ENCODE data around the gene PTBP2. TPM values are rescaled to one million over a fixed set of nuclear protein-coding genes. Genes with fewer than 3 reads are reported as not detected.
A peak's percentile ranks its signal among the peaks of the same experiment; 100 is the strongest.

The PTBP2 gene
- total and polyA plus RNA-seq, 10 of the 15 experiments (the other 5 are each of a cell fraction or from before 2014, with no cell fraction given), result 5.8 to 17.5 (median 11.1) TPM

DNA sequence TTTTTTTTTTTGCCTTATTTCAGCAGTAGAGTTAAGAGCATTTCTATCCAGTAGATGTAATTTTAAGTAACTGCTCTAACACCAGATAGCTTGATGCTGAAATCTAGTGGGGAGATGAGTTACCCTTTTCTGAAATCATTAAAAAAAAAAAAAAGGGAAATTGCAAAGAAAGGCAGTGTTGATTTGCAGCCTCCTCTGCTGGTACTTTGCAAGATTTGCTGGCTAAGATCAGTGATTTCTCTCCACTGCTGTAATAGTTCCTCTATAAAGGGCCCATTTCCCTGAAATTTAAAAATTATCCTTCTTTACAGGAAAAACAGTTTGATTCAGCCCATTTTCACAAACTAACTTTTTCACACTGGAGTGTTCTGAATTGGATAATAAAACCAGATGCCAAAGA, 120.6 kb downstream of the PTBP2 start:
- in situ Hi-C loops (cut with MboI), result loop anchor here (5.0 kb wide), 1 partner anchor 605 kb away; no protein-coding TSS in a partner anchor

More for the DNA sequence above, 120.6 kb downstream of the PTBP2 start:
- Histone ChIP-seq H3K4me3 (no peak overlapping the region), H3K79me2 (ENCODE audit: control insufficient read depth, insufficient read depth, low read length) (no peaks in the 10 kb centered on the region), H3K27me3 (replicated peaks in 1 of 2; ENCODE audit: control insufficient read depth in 2 of 2, insufficient read depth in 2 of 2, low read length in 1 of 2) (no peaks in the 10 kb centered on the region), H4K20me1 (ENCODE audit: control insufficient read depth, insufficient read depth) (no peaks in the 10 kb centered on the region), H3K9ac (ENCODE audit: control insufficient read depth, insufficient read depth, low read length) (no peak overlapping the region), H3K9me3 (replicated peaks; ENCODE audit: control insufficient read depth, insufficient read depth, low read length) (no peaks in the 10 kb centered on the region), H3K4me2 (ENCODE audit: control insufficient read depth, insufficient read depth) (no peak overlapping the region), H3K27ac (ENCODE audit: control insufficient read depth, insufficient read depth) (no peak overlapping the region), H3K4me1 (ENCODE audit: control insufficient read depth, insufficient read depth, low read length) (no peaks in the 10 kb centered on the region), H2AFZ (ENCODE audit: control insufficient read depth, low read depth, low read length) (no peak overlapping the region), H3K36me3 (ENCODE audit: control insufficient read depth in 2 of 2, insufficient read depth in 2 of 2, low read length in 1 of 2) (no peaks in the 10 kb centered on the region)
- POLR2A ChIA-PET, result no interaction called here
- TF ChIP-seq, protein P1, sequence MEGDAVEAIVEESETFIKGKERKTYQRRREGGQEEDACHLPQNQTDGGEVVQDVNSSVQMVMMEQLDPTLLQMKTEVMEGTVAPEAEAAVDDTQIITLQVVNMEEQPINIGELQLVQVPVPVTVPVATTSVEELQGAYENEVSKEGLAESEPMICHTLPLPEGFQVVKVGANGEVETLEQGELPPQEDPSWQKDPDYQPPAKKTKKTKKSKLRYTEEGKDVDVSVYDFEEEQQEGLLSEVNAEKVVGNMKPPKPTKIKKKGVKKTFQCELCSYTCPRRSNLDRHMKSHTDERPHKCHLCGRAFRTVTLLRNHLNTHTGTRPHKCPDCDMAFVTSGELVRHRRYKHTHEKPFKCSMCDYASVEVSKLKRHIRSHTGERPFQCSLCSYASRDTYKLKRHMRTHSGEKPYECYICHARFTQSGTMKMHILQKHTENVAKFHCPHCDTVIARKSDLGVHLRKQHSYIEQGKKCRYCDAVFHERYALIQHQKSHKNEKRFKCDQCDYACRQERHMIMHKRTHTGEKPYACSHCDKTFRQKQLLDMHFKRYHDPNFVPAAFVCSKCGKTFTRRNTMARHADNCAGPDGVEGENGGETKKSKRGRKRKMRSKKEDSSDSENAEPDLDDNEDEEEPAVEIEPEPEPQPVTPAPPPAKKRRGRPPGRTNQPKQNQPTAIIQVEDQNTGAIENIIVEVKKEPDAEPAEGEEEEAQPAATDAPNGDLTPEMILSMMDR (IDR thresholded peaks at IDR 0.05 in 2 of 3, conservative IDR thresholded peaks at IDR 0.05 in 1 of 3; ENCODE audit: control insufficient read depth in 2 of 3, extremely low read depth in 1 of 3, insufficient read depth in 1 of 3, low read depth in 3 of 3, low read length in 3 of 3), result peak in 2 of 3 experiments; percentile 15 to 23; a peak in 2 of 6 replicates
- no peak for TF ChIP-seq SP1 (IDR thresholded peaks at IDR 0.05; ENCODE audit: low read depth, low read length)
- TF ChIP-seq RAD21 (IDR thresholded peaks at IDR 0.05; ENCODE audit: insufficient read depth, low read depth, low read length), result peak; percentile 41; the same call in 1 of the 2 replicates
- no peak for TF ChIP-seq RFX5 (IDR thresholded peaks at IDR 0.05; ENCODE audit: low read depth, low read length)
- TF ChIP-seq, protein P2, sequence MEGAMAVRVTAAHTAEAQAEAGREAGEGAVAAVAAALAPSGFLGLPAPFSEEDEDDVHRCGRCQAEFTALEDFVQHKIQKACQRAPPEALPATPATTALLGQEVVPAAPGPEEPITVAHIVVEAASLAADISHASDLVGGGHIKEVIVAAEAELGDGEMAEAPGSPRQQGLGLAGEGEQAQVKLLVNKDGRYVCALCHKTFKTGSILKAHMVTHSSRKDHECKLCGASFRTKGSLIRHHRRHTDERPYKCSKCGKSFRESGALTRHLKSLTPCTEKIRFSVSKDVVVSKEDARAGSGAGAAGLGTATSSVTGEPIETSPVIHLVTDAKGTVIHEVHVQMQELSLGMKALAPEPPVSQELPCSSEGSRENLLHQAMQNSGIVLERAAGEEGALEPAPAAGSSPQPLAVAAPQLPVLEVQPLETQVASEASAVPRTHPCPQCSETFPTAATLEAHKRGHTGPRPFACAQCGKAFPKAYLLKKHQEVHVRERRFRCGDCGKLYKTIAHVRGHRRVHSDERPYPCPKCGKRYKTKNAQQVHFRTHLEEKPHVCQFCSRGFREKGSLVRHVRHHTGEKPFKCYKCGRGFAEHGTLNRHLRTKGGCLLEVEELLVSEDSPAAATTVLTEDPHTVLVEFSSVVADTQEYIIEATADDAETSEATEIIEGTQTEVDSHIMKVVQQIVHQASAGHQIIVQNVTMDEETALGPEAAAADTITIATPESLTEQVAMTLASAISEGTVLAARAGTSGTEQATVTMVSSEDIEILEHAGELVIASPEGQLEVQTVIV (IDR thresholded peaks at IDR 0.05; ENCODE audit: borderline replicate concordance, partially characterized antibody), result no peak
- TF ChIP-seq, protein P3, sequence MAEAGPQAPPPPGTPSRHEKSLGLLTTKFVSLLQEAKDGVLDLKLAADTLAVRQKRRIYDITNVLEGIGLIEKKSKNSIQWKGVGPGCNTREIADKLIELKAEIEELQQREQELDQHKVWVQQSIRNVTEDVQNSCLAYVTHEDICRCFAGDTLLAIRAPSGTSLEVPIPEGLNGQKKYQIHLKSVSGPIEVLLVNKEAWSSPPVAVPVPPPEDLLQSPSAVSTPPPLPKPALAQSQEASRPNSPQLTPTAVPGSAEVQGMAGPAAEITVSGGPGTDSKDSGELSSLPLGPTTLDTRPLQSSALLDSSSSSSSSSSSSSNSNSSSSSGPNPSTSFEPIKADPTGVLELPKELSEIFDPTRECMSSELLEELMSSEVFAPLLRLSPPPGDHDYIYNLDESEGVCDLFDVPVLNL (IDR thresholded peaks at IDR 0.05; ENCODE audit: low read depth, low read length), result no peak
- no peak for TF ChIP-seq CBX3 (IDR thresholded peaks at IDR 0.05; ENCODE audit: borderline replicate concordance, low read depth)
- TF ChIP-seq NFYB (IDR thresholded peaks at IDR 0.05; ENCODE audit: insufficient read depth, low read depth, low read length), result no peak
- ATAC-seq (no peak), FAIRE-seq (no peak), DNase-seq (ENCODE audit: low read depth, low spot score) (no peak)
- intact Hi-C loops (cut with micrococcal nuclease; ENCODE audit: unreplicated experiment), result no loop called here
- SMC1A ChIA-PET (ENCODE audit: uncharacterized antibody, unreplicated experiment), result interaction anchor here (1.2 kb wide), 1 partner anchor 606 kb away, joined by 3 read pairs; no protein-coding TSS in a partner anchor
- CTCF ChIA-PET, result no interaction called here
- no TSS peak for BruUV-seq (replicated peaks)
- RAD21 ChIA-PET (ENCODE audit: unreplicated experiment), result interaction anchor here (1.2 kb wide), 1 partner anchor 7 kb away, joined by 3 read pairs; no protein-coding TSS in a partner anchor
